MM.1S (cell line): ENCODE measurements around the gene DCDC2.

Source experiments
- DNase-seq: peaks from one replicate; pipeline ENCODE4 v3.0.0-alpha.2; 2015
- H2AFZ ChIP-seq: fragments of 300-600 bp; sonication (generic); 2 replicates; pipeline ENCODE4 v1.6.0; 2016; ENCODE audit warnings: antibody characterized with exemption, low read length
- H3F3A ChIP-seq: fragments of 300-600 bp; sonication (generic); 2 replicates; pipeline ENCODE4 v1.6.1; 2016; ENCODE audit warnings: mild to moderate bottlenecking, antibody characterized with exemption, low read length, moderate library complexity, mixed read lengths; ENCODE audit not compliant: insufficient read depth
- H3K27ac ChIP-seq: fragments of 300-600 bp; sonication (generic); 2 replicates; pipeline ENCODE4 v1.5.1; 2016; ENCODE audit warnings: mild to moderate bottlenecking, low read length
- H3K27me3 ChIP-seq: fragments of 300-600 bp; sonication (generic); replicated peaks from 2 replicates; pipeline ENCODE4 v1.6.0; 2016; ENCODE audit warnings: low read length; ENCODE audit not compliant: insufficient read depth
- H3K36me3 ChIP-seq: fragments of 300-600 bp; sonication (generic); replicated peaks from 2 replicates; pipeline ENCODE4 v1.6.1; 2016; ENCODE audit warnings: mild to moderate bottlenecking, low read length, mixed read lengths; ENCODE audit not compliant: insufficient read depth
- H3K4me1 ChIP-seq: fragments of 300-600 bp; sonication (generic); 2 replicates; pipeline ENCODE4 v1.6.1; 2016; ENCODE audit warnings: low read length, mixed read lengths
- H3K4me2 ChIP-seq: fragments of 300-600 bp; sonication (generic); 2 replicates; pipeline ENCODE4 v1.6.0; 2016; ENCODE audit warnings: low read depth, low read length
- H3K4me3 ChIP-seq: fragments of 300-600 bp; sonication (generic); 2 replicates; pipeline ENCODE4 v1.5.1; 2016; ENCODE audit warnings: low read length, mixed read lengths
- H3K79me2 ChIP-seq: fragments of 300-600 bp; sonication (generic); 2 replicates; pipeline ENCODE4 v1.6.1; 2016; ENCODE audit warnings: mixed run types, low read length, mixed read lengths
- H3K9ac ChIP-seq: fragments of 300-600 bp; sonication (generic); 2 replicates; pipeline ENCODE4 v1.6.1; 2016; ENCODE audit warnings: low read length, mixed read lengths
- H3K9me2 ChIP-seq: fragments of 300-600 bp; sonication (generic); replicated peaks from 2 replicates; pipeline ENCODE4 v1.6.1; 2016; ENCODE audit warnings: mild to moderate bottlenecking, low read length, mixed read lengths; ENCODE audit not compliant: insufficient read depth
- H3K9me3 ChIP-seq: fragments of 300-600 bp; sonication (generic); replicated peaks from 2 replicates; pipeline ENCODE4 v1.6.1; 2016; ENCODE audit warnings: mild to moderate bottlenecking, low read length, mixed read lengths; ENCODE audit not compliant: insufficient read depth
- H4K20me1 ChIP-seq: fragments of 300-600 bp; sonication (generic); 2 replicates; pipeline ENCODE4 v1.6.1; 2016; ENCODE audit warnings: mild to moderate bottlenecking, low read length, moderate library complexity, mixed read lengths; ENCODE audit not compliant: insufficient read depth
- EZH2 ChIP-seq: fragments of 300-600 bp; sonication (generic); optimal IDR thresholded peaks from 2 replicates; pipeline ENCODE3; 2017; ENCODE audit warnings: low read depth, mild to moderate bottlenecking, antibody characterized with exemption, low read length, mixed read lengths
- EZH2phosphoT487 ChIP-seq: fragments of 300-600 bp; sonication (generic); IDR thresholded peaks from 2 replicates; pipeline ENCODE4 v1.6.1; 2018; ENCODE audit warnings: antibody characterized with exemption, low read length
- TF ChIP-seq, protein P1 (sequence below): fragments of 300-600 bp; sonication (generic); IDR thresholded peaks from 2 replicates; pipeline ENCODE4 v1.5.1; 2016; ENCODE audit warnings: antibody characterized with exemption, low read length, mixed read lengths

The DCDC2 gene

DNA sequence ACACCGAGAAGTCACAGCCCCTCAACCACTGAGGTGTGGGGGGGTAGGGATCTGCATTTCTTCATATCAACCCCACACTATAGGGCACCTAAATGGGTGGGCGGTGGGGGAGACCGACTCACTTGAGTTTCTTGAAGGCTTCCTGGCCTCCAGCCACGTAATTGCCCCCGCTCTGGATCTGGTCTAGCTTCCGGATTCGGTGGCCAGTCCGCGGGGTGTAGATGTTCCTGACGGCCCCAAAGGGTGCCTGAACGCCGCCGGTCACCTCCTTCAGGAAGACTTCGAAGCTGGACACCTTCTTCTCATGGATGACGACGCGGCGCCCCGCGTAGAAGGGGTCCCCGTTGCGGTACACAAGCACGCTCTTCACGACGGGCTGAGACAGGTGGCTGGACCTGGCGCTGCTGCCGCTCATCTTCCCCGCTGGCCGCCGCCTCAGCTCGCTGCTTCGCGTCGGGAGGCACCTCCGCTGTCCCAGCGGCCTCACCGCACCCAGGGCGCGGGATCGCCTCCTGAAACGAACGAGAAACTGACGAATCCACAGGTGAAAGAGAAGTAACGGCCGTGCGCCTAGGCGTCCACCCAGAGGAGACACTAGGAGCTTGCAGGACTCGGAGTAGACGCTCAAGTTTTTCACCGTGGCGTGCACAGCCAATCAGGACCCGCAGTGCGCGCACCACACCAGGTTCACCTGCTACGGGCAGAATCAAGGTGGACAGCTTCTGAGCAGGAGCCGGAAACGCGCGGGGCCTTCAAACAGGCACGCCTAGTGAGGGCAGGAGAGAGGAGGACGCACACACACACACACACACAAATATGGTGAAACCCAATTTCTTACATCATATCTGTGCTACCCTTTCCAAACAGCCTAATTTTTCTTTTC lies at the start of gene DCDC2:
Gene DCDC2, minus strand, starts transcription at position 724 of the 883 bp plus-strand sequence. Its CDS starts 309 bp downstream, at position 415.
- no peak within 1 kb of the TSS for H3K9ac ChIP-seq
- H2AFZ ChIP-seq: no peak within 1 kb of the TSS
- H3K36me3 ChIP-seq: no peaks in the 10 kb centered on the region
- H3F3A ChIP-seq: peaks cover 6% of the 10 kb centered on the region; the same call in 1 of the 2 replicates
- H4K20me1 ChIP-seq: no peaks in the 10 kb centered on the region
- no peaks in the 10 kb centered on the region for H3K9me3 ChIP-seq
- TF ChIP-seq EZH2 (no peak), EZH2phosphoT487 (no peak)
- TF ChIP-seq, protein P1, sequence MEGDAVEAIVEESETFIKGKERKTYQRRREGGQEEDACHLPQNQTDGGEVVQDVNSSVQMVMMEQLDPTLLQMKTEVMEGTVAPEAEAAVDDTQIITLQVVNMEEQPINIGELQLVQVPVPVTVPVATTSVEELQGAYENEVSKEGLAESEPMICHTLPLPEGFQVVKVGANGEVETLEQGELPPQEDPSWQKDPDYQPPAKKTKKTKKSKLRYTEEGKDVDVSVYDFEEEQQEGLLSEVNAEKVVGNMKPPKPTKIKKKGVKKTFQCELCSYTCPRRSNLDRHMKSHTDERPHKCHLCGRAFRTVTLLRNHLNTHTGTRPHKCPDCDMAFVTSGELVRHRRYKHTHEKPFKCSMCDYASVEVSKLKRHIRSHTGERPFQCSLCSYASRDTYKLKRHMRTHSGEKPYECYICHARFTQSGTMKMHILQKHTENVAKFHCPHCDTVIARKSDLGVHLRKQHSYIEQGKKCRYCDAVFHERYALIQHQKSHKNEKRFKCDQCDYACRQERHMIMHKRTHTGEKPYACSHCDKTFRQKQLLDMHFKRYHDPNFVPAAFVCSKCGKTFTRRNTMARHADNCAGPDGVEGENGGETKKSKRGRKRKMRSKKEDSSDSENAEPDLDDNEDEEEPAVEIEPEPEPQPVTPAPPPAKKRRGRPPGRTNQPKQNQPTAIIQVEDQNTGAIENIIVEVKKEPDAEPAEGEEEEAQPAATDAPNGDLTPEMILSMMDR: no peak
- H3K9me2 ChIP-seq: no peaks in the 10 kb centered on the region
- H3K27me3 ChIP-seq: no peaks in the 10 kb centered on the region
- no peak for DNase-seq
- H3K79me2 ChIP-seq: no peaks in the 10 kb centered on the region
- H3K4me3 ChIP-seq: no peak within 1 kb of the TSS
- peaks cover 8% of the 10 kb centered on the region; the same call in 1 of the 2 replicates for H3K4me1 ChIP-seq
- no peak within 1 kb of the TSS for H3K4me2 ChIP-seq
- H3K27ac ChIP-seq: no peak within 1 kb of the TSS

DNA sequence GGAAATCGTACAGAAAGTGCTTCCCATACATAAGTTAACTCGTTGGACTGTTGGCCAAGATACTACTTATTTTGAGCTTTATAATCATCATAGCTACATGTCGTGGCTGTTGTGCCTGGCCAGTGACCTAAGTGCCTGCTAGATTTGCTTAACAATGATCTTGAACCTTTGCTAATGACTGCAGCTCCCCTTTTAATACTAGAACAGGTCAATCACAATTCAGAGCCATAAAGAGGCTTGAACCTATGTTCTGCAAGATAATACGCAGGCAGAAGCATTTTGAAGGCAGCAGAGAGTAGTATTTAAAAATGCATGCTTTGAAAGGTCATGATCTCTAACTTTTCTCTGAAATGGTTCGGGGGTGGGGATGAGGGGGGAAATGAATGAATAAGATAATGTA lies 47.4 kb upstream of the DCDC2 start:
- no peak overlapping the region for H3K4me2 ChIP-seq
- H3K27me3 ChIP-seq: no peaks in the 10 kb centered on the region
- peaks cover 12% of the 10 kb centered on the region; the same call in 1 of the 2 replicates for H3F3A ChIP-seq
- no peak overlapping the region for H3K9ac ChIP-seq
- TF ChIP-seq, protein P1: no peak
- TF ChIP-seq EZH2phosphoT487 (no peak), EZH2 (no peak)
- H4K20me1 ChIP-seq: no peaks in the 10 kb centered on the region; the same call in 1 of the 2 replicates
- H3K27ac ChIP-seq: no peak overlapping the region
- no peak for DNase-seq
- peaks cover 31% of the 10 kb centered on the region for H3K4me1 ChIP-seq
- H3K36me3 ChIP-seq: peaks cover 9% of the 10 kb centered on the region; the same call in 1 of the 2 replicates
- H2AFZ ChIP-seq: no peak overlapping the region
- H3K4me3 ChIP-seq: no peak overlapping the region
- peaks cover 59% of the 10 kb centered on the region for H3K79me2 ChIP-seq
- H3K9me3 ChIP-seq: no peaks in the 10 kb centered on the region
- H3K9me2 ChIP-seq: no peaks in the 10 kb centered on the region

DNA sequence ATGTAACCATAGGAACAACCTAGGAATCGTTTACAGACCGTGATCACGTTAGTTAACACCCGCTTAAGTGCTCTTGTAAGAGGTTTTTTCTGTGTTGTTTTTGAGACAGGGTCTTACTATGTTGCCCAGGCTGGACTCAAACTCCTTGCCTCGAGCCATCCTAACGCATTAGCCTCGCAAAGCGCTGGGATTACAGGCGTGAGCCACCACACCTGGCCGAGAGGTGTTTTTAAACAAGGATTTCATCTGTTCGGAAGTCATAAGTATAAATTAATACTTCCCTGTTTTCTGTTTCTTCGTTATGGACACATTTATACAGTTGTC lies 45.6 kb upstream of the DCDC2 start:
- H3K9ac ChIP-seq: peak overlapping the region; percentile 71
- no peak for DNase-seq
- H3K9me2 ChIP-seq: no peaks in the 10 kb centered on the region
- H3K27ac ChIP-seq: peak overlapping the region; percentile 38; the same call in 1 of the 2 replicates
- peak overlapping the region; percentile 68 for H2AFZ ChIP-seq
- H3F3A ChIP-seq: peaks cover 6% of the 10 kb centered on the region; the same call in 1 of the 2 replicates
- H4K20me1 ChIP-seq: no peaks in the 10 kb centered on the region; the same call in 1 of the 2 replicates
- no peaks in the 10 kb centered on the region for H3K27me3 ChIP-seq
- H3K79me2 ChIP-seq: peaks cover 41% of the 10 kb centered on the region
- no peaks in the 10 kb centered on the region for H3K9me3 ChIP-seq
- peak overlapping the region; percentile 71 for H3K4me2 ChIP-seq
- peaks cover 4% of the 10 kb centered on the region; the same call in 1 of the 2 replicates for H3K36me3 ChIP-seq
- TF ChIP-seq EZH2phosphoT487: no peak
- TF ChIP-seq, protein P1: no peak
- no peak for TF ChIP-seq EZH2
- peaks cover 19% of the 10 kb centered on the region for H3K4me1 ChIP-seq
- H3K4me3 ChIP-seq: peak overlapping the region; percentile 95
